GM19193 (cell line): Measurements from ENCODE around the gene FMNL2.

Source experiments
- POLR2A ChIP-seq: IDR thresholded peaks from 4 replicates; pipeline ENCODE4 v1.6.1; 2011; ENCODE audit not compliant: insufficient read depth, insufficient read length; ENCODE audit errors: extremely low read depth

Gene FMNL2

GRCh38 chr2:152509772-152510491 is 175.0 kb downstream of the FMNL2 start:
- no peak for TF ChIP-seq POLR2A

GRCh38 chr2:152510621-152511020 is 175.6 kb downstream of the FMNL2 start:
- no peak for TF ChIP-seq POLR2A

- TF ChIP-seq POLR2A, result no peak
Observed at GRCh38 chr2:152511981-152512380, 177.0 kb downstream of the FMNL2 start.

- TF ChIP-seq POLR2A, result no peak
Observed at GRCh38 chr2:152513029-152513428, 178.1 kb downstream of the FMNL2 start.

GRCh38 chr2:152513681-152514080 is 178.7 kb downstream of the FMNL2 start:
- no peak for TF ChIP-seq POLR2A

- no peak for TF ChIP-seq POLR2A
Observed at GRCh38 chr2:152518034-152518433, 183.1 kb downstream of the FMNL2 start.

- no peak for TF ChIP-seq POLR2A
Observed at GRCh38 chr2:152518641-152519580, 183.9 kb downstream of the FMNL2 start.

- no peak for TF ChIP-seq POLR2A
Observed at GRCh38 chr2:152519581-152519952, 184.6 kb downstream of the FMNL2 start.

- no peak for TF ChIP-seq POLR2A
Observed at GRCh38 chr2:152520759-152521158, 185.8 kb downstream of the FMNL2 start.

GRCh38 chr2:152523091-152523490 is 188.1 kb downstream of the FMNL2 start:
- no peak for TF ChIP-seq POLR2A

GRCh38 chr2:152525277-152525838 is 190.4 kb downstream of the FMNL2 start:
- TF ChIP-seq POLR2A, result no peak

GRCh38 chr2:152529420-152530115 is 194.6 kb downstream of the FMNL2 start:
- no peak for TF ChIP-seq POLR2A

- TF ChIP-seq POLR2A, result no peak
Observed at GRCh38 chr2:152532241-152532640, 197.3 kb downstream of the FMNL2 start.

- no peak for TF ChIP-seq POLR2A
Observed at GRCh38 chr2:152534460-152535135, 199.6 kb downstream of the FMNL2 start.
